Large intestine (tissue), 3 donors: ENCODE results near the gene ZG16. TPM values are rescaled to one million over a fixed set of nuclear protein-coding genes. Genes with fewer than 3 reads are reported as not detected.
"Not testable (repeated sequence)": the region's sequence is repeated elsewhere in the genome, so short reads cannot be mapped to it uniquely, and the experiment has no call there.

Experiments
- DNase-seq, 2 donors: peaks; one replicate each; pipeline versions ENCODE4 v3.0.0 to v3.0.0-alpha.2; 2013
- H3K27ac ChIP-seq: one replicate; pipeline ENCODE4 v1.5.1; 2013; ENCODE audit warnings: low read length
- H3K27me3 ChIP-seq: 2 replicates; pipeline ENCODE4 v1.6.1; 2013; ENCODE audit warnings: low read length; ENCODE audit not compliant: control insufficient read depth, insufficient read depth
- H3K36me3 ChIP-seq: 2 replicates; pipeline ENCODE4 v1.6.1; 2013; ENCODE audit warnings: low read length; ENCODE audit not compliant: control insufficient read depth, insufficient read depth
- H3K4me1 ChIP-seq: one replicate; pipeline ENCODE4 v1.6.1; 2013; ENCODE audit warnings: low read length; ENCODE audit not compliant: control insufficient read depth, insufficient read depth
- H3K4me3 ChIP-seq: one replicate; pipeline ENCODE4 v1.5.1; 2013; ENCODE audit warnings: low read length
- H3K9me3 ChIP-seq: one replicate; pipeline ENCODE4 v1.6.1; 2013; ENCODE audit warnings: mild to moderate bottlenecking, low read depth, low read length, moderate library complexity; ENCODE audit not compliant: control insufficient read depth
- WGBS: methylation state at CpG from one replicate; pipeline ENCODE4 v1.1.5; 2013; ENCODE audit warnings: low lambda C conversion rate; ENCODE audit not compliant: insufficient coverage; 5-methylcytosine and 5-hydroxymethylcytosine counted together
- polyA plus RNA-seq: library from polyadenylated mRNA; unstranded; fragments of 120-200 nt; gene quantifications from one replicate; pipeline ENCODE4 v1.2.1, GENCODE V29; 2013

The ZG16 gene
- polyA plus RNA-seq, 1 donor = 2.2 TPM

- H3K27me3 ChIP-seq = no peaks in the 10 kb centered on the region
- DNase-seq = peak; percentile 45 to 84
- H3K36me3 ChIP-seq = no peaks in the 10 kb centered on the region
- H3K27ac ChIP-seq = no peak overlapping the region
- H3K9me3 ChIP-seq = no peaks in the 10 kb centered on the region
- peaks cover 17% of the 10 kb centered on the region for H3K4me1 ChIP-seq
- WGBS = 10% methylated on average over 2 of the region's 15 CpGs
- no peak overlapping the region for H3K4me3 ChIP-seq
These were observed 12.7 kb upstream of the ZG16 start for GRCh38 chr16:29765167-29766032.

DNA sequence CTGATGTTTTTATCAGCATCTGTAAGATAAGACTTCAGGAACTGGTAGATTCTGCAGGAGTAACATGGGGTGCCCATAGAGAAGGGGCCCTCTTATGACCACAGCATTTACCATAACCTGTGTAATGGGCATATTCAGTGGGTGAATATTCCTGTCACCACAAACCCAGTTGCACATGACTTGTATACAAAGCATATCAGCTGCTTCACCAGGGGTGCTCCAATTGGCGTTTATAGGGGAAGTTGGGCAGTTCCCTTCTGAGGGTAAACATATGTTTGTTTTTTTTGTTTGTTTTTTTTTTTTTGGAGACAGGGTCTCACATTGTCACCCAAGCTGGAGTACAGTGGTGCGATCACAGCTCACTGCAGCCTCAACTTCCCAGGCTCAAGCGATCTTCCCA lies 11.5 kb upstream of the ZG16 start:
- no CpG with 5 or more reads among the region's 3 CpGs for WGBS
- Histone ChIP-seq H3K27ac (no peak overlapping the region), H3K27me3 (no peaks in the 10 kb centered on the region)

DNA sequence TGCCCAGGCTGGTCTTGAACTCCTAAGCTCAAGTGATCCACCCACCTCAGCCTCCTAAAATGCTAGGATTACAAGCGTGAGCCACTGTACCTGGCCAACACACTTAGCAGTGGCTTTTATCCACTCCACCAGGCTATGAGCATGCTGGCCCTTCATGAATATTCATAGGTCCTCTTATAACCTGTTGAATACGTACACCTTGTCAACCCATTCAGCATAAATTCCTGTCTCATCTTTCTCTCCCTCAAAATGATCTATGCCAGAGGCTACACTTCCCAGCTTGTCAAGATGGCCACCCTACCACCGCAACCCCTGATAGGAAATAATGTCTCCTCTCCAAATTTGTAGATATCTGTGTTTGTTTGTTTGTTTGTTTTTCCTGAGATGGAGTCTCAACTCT lies 11.0 kb upstream of the ZG16 start:
- Histone ChIP-seq H3K9me3 (no peaks in the 10 kb centered on the region), H3K4me3 (no peak overlapping the region), H3K27ac (no peak overlapping the region), H3K36me3 (no peaks in the 10 kb centered on the region), H3K4me1 (peaks cover 6% of the 10 kb centered on the region), H3K27me3 (no peaks in the 10 kb centered on the region)
- no CpG with 5 or more reads among the region's 3 CpGs for WGBS
- no peak for DNase-seq

More for the DNA sequence above, 11.5 kb upstream of the ZG16 start:
- Histone ChIP-seq H3K4me3 (no peak overlapping the region), H3K36me3 (no peaks in the 10 kb centered on the region), H3K9me3 (no peaks in the 10 kb centered on the region), H3K4me1 (peaks cover 9% of the 10 kb centered on the region)
- DNase-seq = no peak

- H3K4me3 ChIP-seq = no peak overlapping the region
- H3K27me3 ChIP-seq = no peaks in the 10 kb centered on the region
- WGBS = no CpG with 5 or more reads among the region's 2 CpGs
- no peaks in the 10 kb centered on the region for H3K9me3 ChIP-seq
- no peak overlapping the region for H3K27ac ChIP-seq
- H3K36me3 ChIP-seq = no peaks in the 10 kb centered on the region
- no peak for DNase-seq
- H3K4me1 ChIP-seq = peaks cover 6% of the 10 kb centered on the region
These were observed 8.5 kb upstream of the ZG16 start for GRCh38 chr16:29769507-29769906.

DNA sequence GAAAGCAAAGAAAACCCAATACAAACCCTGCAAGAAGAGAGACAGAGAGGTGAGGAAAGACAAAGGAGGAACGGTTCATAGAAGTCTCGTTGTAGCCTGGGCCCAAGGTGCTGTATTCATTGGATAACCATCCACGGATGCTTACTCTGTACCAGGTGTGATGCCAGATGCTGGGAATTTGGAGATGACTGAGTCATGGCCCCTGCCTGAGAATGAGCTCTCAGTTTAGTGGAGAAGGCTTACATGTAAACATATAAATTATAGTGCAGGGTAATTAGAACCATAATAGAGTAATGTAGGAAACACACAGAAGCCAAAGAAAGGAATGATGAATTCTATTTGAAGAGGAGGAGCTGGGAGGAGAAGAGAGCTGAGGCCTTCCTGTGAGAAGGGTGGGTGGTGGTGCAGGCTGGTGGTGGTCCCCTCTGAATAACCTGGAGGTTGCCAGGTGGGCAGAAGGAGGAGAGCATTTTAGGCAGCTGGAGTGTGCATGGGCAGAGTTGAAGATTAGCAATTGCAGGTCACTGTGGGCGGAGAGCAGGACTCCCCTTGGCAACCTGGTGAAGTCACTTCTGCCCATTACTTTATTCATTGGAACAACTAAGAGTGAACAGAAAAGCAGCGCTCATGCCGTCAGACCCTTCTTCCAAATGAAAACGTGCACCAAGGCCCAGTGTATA lies 7.7 kb upstream of the ZG16 start:
- no peak for DNase-seq
- no peak overlapping the region for H3K27ac ChIP-seq
- H3K27me3 ChIP-seq = no peaks in the 10 kb centered on the region
- peaks cover 3% of the 10 kb centered on the region for H3K4me1 ChIP-seq
- H3K4me3 ChIP-seq = no peak overlapping the region
- 78% methylated on average over 3 of the region's 7 CpGs for WGBS
- no peaks in the 10 kb centered on the region for H3K36me3 ChIP-seq
- H3K9me3 ChIP-seq = no peaks in the 10 kb centered on the region

DNA sequence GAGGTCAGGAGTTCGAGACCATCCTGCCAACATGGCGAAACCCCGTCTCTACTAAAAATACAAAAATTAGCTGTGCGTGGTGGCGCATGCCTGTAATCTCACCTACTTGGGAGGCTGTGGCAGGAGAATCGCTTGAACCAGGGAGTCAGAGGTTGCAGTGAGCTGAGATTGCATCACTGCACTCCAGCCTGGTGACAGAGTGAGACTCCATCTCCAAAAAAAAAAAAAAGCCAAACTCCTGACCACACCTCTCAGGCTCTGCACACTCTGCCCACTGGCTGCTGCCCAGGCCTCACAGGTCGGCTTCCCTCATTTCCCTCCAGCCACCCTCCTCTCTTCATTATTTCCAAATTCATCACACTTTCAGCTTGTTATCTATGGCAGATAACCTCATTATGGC lies 5.7 kb upstream of the ZG16 start:
- H3K27me3 ChIP-seq = not testable (repeated sequence)
- WGBS = no CpG with 5 or more reads among the region's 7 CpGs

GRCh38 chr16:29774730-29775129 lies 3.3 kb upstream of the ZG16 start:
- H3K4me1 ChIP-seq = no peaks in the 10 kb centered on the region
- H3K36me3 ChIP-seq = no peaks in the 10 kb centered on the region
- no peaks in the 10 kb centered on the region for H3K27me3 ChIP-seq
- no CpG with 5 or more reads among the region's 5 CpGs for WGBS
- DNase-seq = no peak
- no peaks in the 10 kb centered on the region for H3K9me3 ChIP-seq
- H3K27ac ChIP-seq = no peak overlapping the region
- H3K4me3 ChIP-seq = no peak overlapping the region

More for the DNA sequence above, 5.7 kb upstream of the ZG16 start:
- H3K4me1 ChIP-seq, H3K36me3 ChIP-seq, H3K9me3 ChIP-seq, H3K27ac ChIP-seq, DNase-seq, H3K4me3 ChIP-seq: not testable (repeated sequence)

- no peak overlapping the region for H3K4me3 ChIP-seq
- H3K27me3 ChIP-seq = no peaks in the 10 kb centered on the region
- H3K27ac ChIP-seq = no peak overlapping the region
- H3K9me3 ChIP-seq = no peaks in the 10 kb centered on the region
- no peaks in the 10 kb centered on the region for H3K4me1 ChIP-seq
- no peaks in the 10 kb centered on the region for H3K36me3 ChIP-seq
- WGBS = no CpG with 5 or more reads among the region's 4 CpGs
- peak in 1 of 2 donors; percentile 41 for DNase-seq
These were observed 2.2 kb upstream of the ZG16 start for GRCh38 chr16:29775742-29776408.

GRCh38 chr16:29779474-29779873 lies 1.4 kb downstream of the ZG16 start:
- Histone ChIP-seq H3K4me3 (no peak overlapping the region), H3K4me1 (no peaks in the 10 kb centered on the region), H3K27me3 (no peaks in the 10 kb centered on the region), H3K9me3 (no peaks in the 10 kb centered on the region), H3K36me3 (no peaks in the 10 kb centered on the region), H3K27ac (no peak overlapping the region)
- no peak for DNase-seq
- WGBS = no CpG with 5 or more reads among the region's 10 CpGs

- H3K27ac ChIP-seq, H3K4me1 ChIP-seq, H3K27me3 ChIP-seq, DNase-seq, H3K4me3 ChIP-seq, H3K36me3 ChIP-seq, H3K9me3 ChIP-seq: not testable (repeated sequence)
- WGBS = no CpG with 5 or more reads among the region's 13 CpGs
These were observed 5.3 kb downstream of the ZG16 start for GRCh38 chr16:29783094-29783953.
